Keratinocyte (primary cell): ENCODE results near the gene ZNF174. TPM values are rescaled to one million over a fixed set of nuclear protein-coding genes. Genes with fewer than 3 reads are reported as not detected.

Experiments used
- DNase-seq: peaks from one replicate; pipeline ENCODE4 v3.0.0-alpha.2; 2011; ENCODE audit warnings: low read depth, missing footprints, low spot score
- FAIRE-seq: peaks from 2 replicates; lab custom pipeline; 2011; peaks lifted over from hg19 to GRCh38; lab: Jason Lieb, UNC
- H2AFZ ChIP-seq: 2 replicates; pipeline ENCODE4 v1.6.0; 2012; ENCODE audit warnings: low read length, control low read depth, inconsistent platforms; ENCODE audit not compliant: control insufficient read depth
- H3K27ac ChIP-seq: 2 replicates; pipeline ENCODE4 v1.5.1; 2011; ENCODE audit warnings: low read length; ENCODE audit not compliant: control insufficient read depth, insufficient read depth
- H3K27me3 ChIP-seq: 3 replicates; pipeline ENCODE4 v1.6.0; 2011; ENCODE audit warnings: low read length; ENCODE audit not compliant: control insufficient read depth, insufficient read depth; ENCODE audit errors: extremely low read depth
- H3K36me3 ChIP-seq, 2 experiments: 2 replicates in 1 of 2; 3 replicates in 1 of 2; pipeline ENCODE4 v1.5.1; 2011; ENCODE audit warnings: low read length in 2 of 2, mild to moderate bottlenecking in 1 of 2; ENCODE audit not compliant: control insufficient read depth in 2 of 2, insufficient read depth in 2 of 2; ENCODE audit errors: extremely low read depth in 1 of 2
- H3K4me1 ChIP-seq: 3 replicates; pipeline ENCODE4 v1.5.1; 2011; ENCODE audit warnings: low read length; ENCODE audit not compliant: control insufficient read depth, insufficient read depth; ENCODE audit errors: extremely low read depth
- H3K4me2 ChIP-seq: 3 replicates; pipeline ENCODE4 v1.6.0; 2011; ENCODE audit warnings: low read depth, low read length; ENCODE audit not compliant: control insufficient read depth, insufficient read depth; ENCODE audit errors: extremely low read depth
- H3K4me3 ChIP-seq, 3 experiments: fragments of 200-600 bp in 1 of 3; sonication (generic) in 1 of 3; 2 replicates in 2 of 3; 3 replicates in 1 of 3; pipeline ENCODE4 v1.5.1; 2011 to 2016; ENCODE audit warnings: low read length in 3 of 3, mild to moderate bottlenecking in 3 of 3, control low read depth in 2 of 3, inconsistent platforms in 1 of 3, low read depth in 1 of 3, mixed read lengths in 1 of 3, mixed run types in 1 of 3, moderate library complexity in 1 of 3; ENCODE audit not compliant: control insufficient read depth in 2 of 3, insufficient read depth in 2 of 3; ENCODE audit errors: extremely low read depth in 1 of 3
- H3K79me2 ChIP-seq: 2 replicates; pipeline ENCODE4 v1.6.0; 2012; ENCODE audit warnings: low read length; ENCODE audit not compliant: control insufficient read depth, insufficient read depth
- H3K9ac ChIP-seq: 3 replicates; pipeline ENCODE4 v1.6.0; 2011; ENCODE audit warnings: low read length; ENCODE audit not compliant: control insufficient read depth, insufficient read depth; ENCODE audit errors: extremely low read depth
- H3K9me1 ChIP-seq: 3 replicates; pipeline ENCODE4 v1.6.0; 2011; ENCODE audit warnings: low read length; ENCODE audit not compliant: control insufficient read depth, insufficient read depth; ENCODE audit errors: extremely low read depth
- H3K9me3 ChIP-seq: 2 replicates; pipeline ENCODE4 v1.5.1; 2012; ENCODE audit warnings: low read depth, low read length; ENCODE audit not compliant: control insufficient read depth
- H4K20me1 ChIP-seq: 3 replicates; pipeline ENCODE4 v1.6.0; 2011; ENCODE audit warnings: low read length; ENCODE audit not compliant: control insufficient read depth, insufficient read depth; ENCODE audit errors: extremely low read depth
- CTCF ChIP-seq, 3 experiments: IDR thresholded peaks in 1 of 3; conservative IDR thresholded peaks in 1 of 3; optimal IDR thresholded peaks in 1 of 3; 2 replicates in 2 of 3; 3 replicates in 1 of 3; pipeline versions ENCODE3 to v1.5.1; 2011; ENCODE audit warnings: low read length in 3 of 3, mild to moderate bottlenecking in 3 of 3, moderate library complexity in 2 of 3, control low read depth in 1 of 3, inconsistent platforms in 1 of 3; ENCODE audit not compliant: insufficient read depth in 2 of 3; ENCODE audit errors: extremely low read depth in 1 of 3
- EZH2 ChIP-seq: IDR thresholded peaks from one replicate; pipeline ENCODE4 v1.6.1; 2012; ENCODE audit warnings: inconsistent platforms, mild to moderate bottlenecking, low read length, moderate library complexity
- dilution Hi-C: fragments of 300-500 bp; cut with MboI; formaldehyde crosslinking; loops from one replicate; pipeline ENCODE4 v1.7.0; 2020; ENCODE audit warnings: low sequenced_read_pairs; ENCODE audit not compliant: extremely low pct_ligation_motif_present
- polyA plus RNA-seq, 5 experiments: library from polyadenylated mRNA; depleted of rRNA in 3 of 5; stranded (reverse) in 3 of 5; stranded (forward) in 1 of 5; unstranded in 1 of 5; fragments of >200 nt; gene quantifications; 1 replicate in 1 of 5; 2 replicates in 3 of 5; 3 replicates in 1 of 5; pipeline versions ENCODE4 v1.2.1 to v1.2.3, GENCODE V29; 2011 to 2012; ENCODE audit warnings: missing spikeins in 2 of 5, low read depth in 1 of 5, low replicate concordance in 1 of 5

Gene ZNF174
- polyA plus RNA-seq, 1 donor (not counting 4 experiments of a cell fraction or from before 2014, with no cell fraction given), result 8.0 TPM

DNA sequence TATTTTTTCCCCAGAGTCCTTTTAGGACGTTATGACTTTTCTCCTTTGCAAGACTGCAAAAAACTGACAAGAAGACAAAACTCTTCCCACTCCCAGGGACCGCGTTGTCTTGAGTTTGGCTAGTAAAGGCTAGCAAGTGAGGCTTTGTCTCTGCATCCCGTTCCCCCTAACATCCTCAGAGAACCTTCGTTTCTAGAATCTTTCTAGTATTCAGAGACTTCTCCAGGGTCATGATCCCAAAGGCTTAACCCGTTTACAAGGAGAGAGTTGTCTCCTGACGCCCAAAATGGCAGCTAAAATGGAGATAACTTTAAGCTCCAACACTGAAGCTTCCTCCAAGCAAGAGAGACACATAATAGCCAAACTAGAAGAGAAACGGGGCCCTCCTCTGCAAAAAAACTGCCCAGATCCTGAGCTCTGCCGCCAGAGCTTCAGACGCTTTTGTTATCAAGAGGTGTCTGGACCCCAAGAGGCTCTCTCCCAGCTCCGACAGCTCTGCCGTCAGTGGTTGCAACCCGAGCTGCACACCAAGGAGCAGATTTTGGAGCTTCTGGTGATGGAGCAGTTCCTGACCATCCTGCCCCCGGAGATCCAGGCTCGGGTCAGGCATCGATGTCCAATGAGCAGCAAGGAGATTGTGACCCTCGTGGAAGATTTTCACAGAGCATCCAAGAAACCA, 843 bp downstream of the ZNF174 start:
- peaks cover 7% of the 10 kb centered on the region for H3K4me1 ChIP-seq
- H3K9ac ChIP-seq, result peak overlapping the region; percentile 89
- dilution Hi-C loops, result no loop called here
- no peak for TF ChIP-seq EZH2
- no peak for TF ChIP-seq CTCF (optimal IDR thresholded peaks at IDR 0.05 in 1 of 3, IDR thresholded peaks at IDR 0.05 in 1 of 3, conservative IDR thresholded peaks at IDR 0.05 in 1 of 3; ENCODE audit: extremely low read depth in 1 of 3, insufficient read depth in 2 of 3, low read length in 3 of 3)
- peak overlapping the region; percentile 89 to 98 (median 91) for H3K4me3 ChIP-seq
- H3K79me2 ChIP-seq, result peaks cover 46% of the 10 kb centered on the region
- H3K9me1 ChIP-seq, result no peaks in the 10 kb centered on the region
- DNase-seq (no peak), FAIRE-seq (no peak)
- H3K27me3 ChIP-seq, result no peaks in the 10 kb centered on the region
- peak overlapping the region; percentile 99 for H3K4me2 ChIP-seq
- peak overlapping the region; percentile 91 for H2AFZ ChIP-seq
- peaks cover 5% of the 10 kb centered on the region for H3K9me3 ChIP-seq
- peak overlapping the region; percentile 59 for H3K27ac ChIP-seq
- peaks cover 15 to 18% of the 10 kb centered on the region in 2 experiments for H3K36me3 ChIP-seq
- H4K20me1 ChIP-seq, result no peaks in the 10 kb centered on the region

DNA sequence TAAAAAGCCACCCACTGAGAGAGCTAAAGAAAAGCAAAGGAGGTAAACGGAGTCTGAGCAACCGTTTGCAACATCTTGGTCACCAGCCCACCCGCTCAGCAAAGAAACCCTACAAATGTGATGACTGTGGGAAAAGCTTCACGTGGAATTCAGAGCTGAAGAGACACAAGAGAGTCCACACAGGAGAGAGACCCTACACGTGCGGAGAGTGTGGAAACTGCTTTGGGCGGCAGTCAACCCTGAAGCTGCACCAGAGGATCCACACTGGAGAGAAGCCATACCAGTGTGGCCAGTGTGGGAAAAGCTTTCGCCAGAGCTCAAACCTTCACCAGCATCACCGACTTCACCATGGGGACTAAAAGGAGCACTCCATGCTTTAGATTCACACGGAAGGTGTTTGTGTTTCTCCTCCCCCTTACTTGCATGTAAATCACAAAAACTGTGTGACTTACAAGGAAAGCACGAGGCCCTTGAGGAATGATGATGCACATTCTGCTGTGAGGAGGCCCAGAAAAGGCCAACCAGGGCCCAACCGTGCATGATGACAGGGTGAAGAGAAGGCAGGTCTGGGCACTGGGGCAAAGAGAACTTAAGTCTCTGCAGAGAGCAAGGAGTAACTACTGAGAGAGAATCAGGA, 7.7 kb downstream of the ZNF174 start:
- TF ChIP-seq CTCF (optimal IDR thresholded peaks at IDR 0.05 in 1 of 3, IDR thresholded peaks at IDR 0.05 in 1 of 3, conservative IDR thresholded peaks at IDR 0.05 in 1 of 3; ENCODE audit: extremely low read depth in 1 of 3, insufficient read depth in 2 of 3, low read length in 3 of 3) (no peak), EZH2 (no peak)
- no peak overlapping the region for H2AFZ ChIP-seq
- no peak overlapping the region for H3K9ac ChIP-seq
- no peaks in the 10 kb centered on the region for H3K27me3 ChIP-seq
- H3K27ac ChIP-seq, result no peak overlapping the region
- no peaks in the 10 kb centered on the region for H3K9me1 ChIP-seq
- no peaks in the 10 kb centered on the region for H4K20me1 ChIP-seq
- peaks cover 33% of the 10 kb centered on the region for H3K9me3 ChIP-seq
- peaks cover 9 to 20% of the 10 kb centered on the region in 2 experiments for H3K36me3 ChIP-seq
- DNase-seq (no peak), FAIRE-seq (no peak)
- peaks cover 5% of the 10 kb centered on the region for H3K79me2 ChIP-seq
- no peaks in the 10 kb centered on the region for H3K4me1 ChIP-seq
- dilution Hi-C loops, result no loop called here
- H3K4me2 ChIP-seq, result no peak overlapping the region
- no peak overlapping the region for H3K4me3 ChIP-seq
